Endothelial cell (in vitro differentiated cells): Measurements from ENCODE around the gene SLC19A1. TPM values are rescaled to one million over a fixed set of nuclear protein-coding genes. Genes with fewer than 3 reads are reported as not detected.

Source experiments
- DNase-seq: peaks from one replicate; pipeline ENCODE4 v3.0.0; 2021; ENCODE audit warnings: low spot score
- H3K27ac Mint-ChIP-seq: one replicate; pipeline ENCODE4 v1.8.0; 2021; ENCODE audit warnings: mixed read lengths, inconsistent platforms; ENCODE audit not compliant: unreplicated experiment
- H3K27me3 Mint-ChIP-seq: one replicate; pipeline ENCODE4 v1.8.0; 2021; ENCODE audit warnings: mild to moderate bottlenecking, moderate library complexity, mixed read lengths, inconsistent platforms; ENCODE audit not compliant: unreplicated experiment
- H3K36me3 Mint-ChIP-seq: one replicate; pipeline ENCODE4 v1.8.0; 2021; ENCODE audit warnings: mild to moderate bottlenecking, low read depth, mixed read lengths, inconsistent platforms; ENCODE audit not compliant: unreplicated experiment
- H3K4me1 Mint-ChIP-seq: one replicate; pipeline ENCODE4 v1.8.0; 2021; ENCODE audit warnings: mild to moderate bottlenecking, mixed read lengths, inconsistent platforms; ENCODE audit not compliant: unreplicated experiment
- H3K4me3 Mint-ChIP-seq: one replicate; pipeline ENCODE4 v1.8.0; 2021; ENCODE audit warnings: mild to moderate bottlenecking, mixed read lengths, inconsistent platforms; ENCODE audit not compliant: unreplicated experiment
- H3K9me3 Mint-ChIP-seq: one replicate; pipeline ENCODE4 v1.8.0; 2021; ENCODE audit warnings: mixed read lengths, inconsistent platforms; ENCODE audit not compliant: unreplicated experiment
- total RNA-seq: library from RNA; stranded (reverse); fragmentation: NEBNext Ultra II Directional; extraction: Animal tissue kit (Norgen Biotek cat#: 25700); gene quantifications from one replicate; pipeline ENCODE4 v1.2.1, GENCODE V29; 2021; ENCODE audit not compliant: unreplicated experiment
- TF ChIP-seq, protein P1 (sequence below): fragments of 200-600 bp; sonication (generic); IDR thresholded peaks from one replicate; pipeline ENCODE4 v1.5.0; 2021; ENCODE audit warnings: antibody characterized with exemption; ENCODE audit not compliant: unreplicated experiment

SLC19A1 gene
- total RNA-seq, 1 donor from 2014 or later = 27.1 TPM

DNA sequence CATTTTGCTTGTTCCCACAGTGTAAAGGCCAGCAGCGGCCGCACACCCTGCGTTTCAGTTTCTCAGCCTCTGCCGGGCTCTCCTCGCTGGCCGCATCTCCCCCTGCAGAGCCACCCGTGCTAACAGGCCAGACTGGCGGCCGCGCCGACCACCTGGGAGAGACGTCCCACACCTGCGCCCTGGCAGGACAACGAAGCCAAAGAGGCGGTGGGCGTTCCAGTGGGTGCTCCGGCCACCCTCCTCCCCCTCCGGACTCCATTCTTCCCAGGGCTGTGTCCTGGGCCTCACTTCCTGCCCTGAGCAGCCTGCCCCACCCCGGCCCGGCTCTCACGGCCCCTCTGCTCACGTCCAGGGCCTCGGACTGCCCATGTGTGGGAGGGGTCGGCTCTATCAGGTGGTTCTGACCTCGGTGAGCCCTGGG is 31.9 kb upstream of the SLC19A1 start:
- H3K4me1 Mint-ChIP-seq = peaks cover 2% of the 10 kb centered on the region
- TF ChIP-seq, protein P1, sequence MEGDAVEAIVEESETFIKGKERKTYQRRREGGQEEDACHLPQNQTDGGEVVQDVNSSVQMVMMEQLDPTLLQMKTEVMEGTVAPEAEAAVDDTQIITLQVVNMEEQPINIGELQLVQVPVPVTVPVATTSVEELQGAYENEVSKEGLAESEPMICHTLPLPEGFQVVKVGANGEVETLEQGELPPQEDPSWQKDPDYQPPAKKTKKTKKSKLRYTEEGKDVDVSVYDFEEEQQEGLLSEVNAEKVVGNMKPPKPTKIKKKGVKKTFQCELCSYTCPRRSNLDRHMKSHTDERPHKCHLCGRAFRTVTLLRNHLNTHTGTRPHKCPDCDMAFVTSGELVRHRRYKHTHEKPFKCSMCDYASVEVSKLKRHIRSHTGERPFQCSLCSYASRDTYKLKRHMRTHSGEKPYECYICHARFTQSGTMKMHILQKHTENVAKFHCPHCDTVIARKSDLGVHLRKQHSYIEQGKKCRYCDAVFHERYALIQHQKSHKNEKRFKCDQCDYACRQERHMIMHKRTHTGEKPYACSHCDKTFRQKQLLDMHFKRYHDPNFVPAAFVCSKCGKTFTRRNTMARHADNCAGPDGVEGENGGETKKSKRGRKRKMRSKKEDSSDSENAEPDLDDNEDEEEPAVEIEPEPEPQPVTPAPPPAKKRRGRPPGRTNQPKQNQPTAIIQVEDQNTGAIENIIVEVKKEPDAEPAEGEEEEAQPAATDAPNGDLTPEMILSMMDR = no peak

DNA sequence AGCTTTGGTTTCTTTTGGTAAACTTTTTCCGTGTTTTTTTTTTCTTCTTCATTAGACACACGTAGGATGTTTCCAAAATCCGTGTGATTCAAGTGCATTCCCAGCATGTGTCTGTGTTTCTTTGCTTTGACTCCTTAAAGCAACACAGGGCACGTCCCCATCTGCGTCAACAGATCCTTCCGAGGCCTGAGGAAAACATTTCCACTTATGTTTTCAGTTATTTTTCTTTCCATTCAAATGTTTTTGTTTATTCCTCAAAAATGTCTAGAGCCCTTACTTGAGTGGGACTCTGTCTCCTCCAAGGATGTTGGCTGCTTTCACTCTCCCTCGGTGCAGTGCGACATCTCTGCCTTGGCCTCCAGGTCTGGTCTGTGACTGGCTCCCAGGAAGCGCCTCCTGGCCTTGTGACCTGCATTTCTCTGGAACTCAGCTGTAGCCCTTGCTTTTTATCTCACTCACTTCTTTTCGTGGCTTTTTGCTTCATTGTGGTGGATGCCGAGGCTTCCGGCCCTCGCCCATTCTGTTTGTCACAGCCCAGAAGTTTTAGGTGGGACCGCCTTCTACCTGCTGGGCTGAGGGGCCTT is 31.3 kb upstream of the SLC19A1 start:
- no peak for DNase-seq
- H3K36me3 Mint-ChIP-seq = no peaks in the 10 kb centered on the region
- H3K9me3 Mint-ChIP-seq = no peaks in the 10 kb centered on the region
- no peak overlapping the region for H3K27ac Mint-ChIP-seq
- TF ChIP-seq, protein P1 = no peak
- H3K4me3 Mint-ChIP-seq = no peak overlapping the region
- H3K27me3 Mint-ChIP-seq = peaks cover 5% of the 10 kb centered on the region
- peaks cover 2% of the 10 kb centered on the region for H3K4me1 Mint-ChIP-seq

More for the DNA sequence above, 31.9 kb upstream of the SLC19A1 start:
- Mint-ChIP-seq H3K4me3 (no peak overlapping the region), H3K36me3 (no peaks in the 10 kb centered on the region), H3K27ac (no peak overlapping the region), H3K9me3 (no peaks in the 10 kb centered on the region), H3K27me3 (peaks cover 5% of the 10 kb centered on the region)
- no peak for DNase-seq

DNA sequence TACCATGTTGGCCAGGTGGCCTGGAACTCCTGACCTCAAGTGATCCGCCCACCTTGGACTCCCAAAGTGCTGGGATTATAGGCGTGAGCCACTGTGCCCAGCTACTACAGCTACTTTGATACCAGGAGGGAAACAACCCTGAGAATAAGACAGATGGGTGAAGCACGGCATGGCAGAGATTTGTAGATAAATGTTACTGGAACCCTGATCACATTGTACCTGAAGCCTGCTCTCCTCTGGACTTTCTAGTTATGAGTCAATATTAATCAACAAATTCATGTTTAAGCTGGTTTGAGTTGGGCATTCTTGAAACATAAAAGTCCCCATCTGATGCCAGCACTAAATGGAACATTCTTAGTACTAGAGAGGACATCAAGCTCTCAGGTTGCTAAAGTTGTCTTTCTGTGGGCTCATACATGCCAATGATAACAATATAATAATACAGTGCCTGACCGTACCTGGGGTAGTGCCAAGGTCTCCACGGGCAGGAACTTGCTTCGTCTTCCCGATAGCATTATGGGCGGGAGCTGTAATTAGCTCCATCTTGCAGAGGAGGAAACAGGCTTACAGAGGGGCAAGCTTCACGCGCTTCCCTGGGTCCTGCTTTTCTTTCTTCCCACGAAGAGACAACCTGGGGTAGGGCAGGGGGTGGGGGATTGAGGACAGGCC is 30.7 kb upstream of the SLC19A1 start:
- TF ChIP-seq, protein P1 = no peak
- Mint-ChIP-seq H3K36me3 (no peaks in the 10 kb centered on the region), H3K27ac (no peak overlapping the region), H3K27me3 (peaks cover 5% of the 10 kb centered on the region), H3K4me3 (no peak overlapping the region), H3K9me3 (no peaks in the 10 kb centered on the region), H3K4me1 (peaks cover 2% of the 10 kb centered on the region)
- no peak for DNase-seq

DNA sequence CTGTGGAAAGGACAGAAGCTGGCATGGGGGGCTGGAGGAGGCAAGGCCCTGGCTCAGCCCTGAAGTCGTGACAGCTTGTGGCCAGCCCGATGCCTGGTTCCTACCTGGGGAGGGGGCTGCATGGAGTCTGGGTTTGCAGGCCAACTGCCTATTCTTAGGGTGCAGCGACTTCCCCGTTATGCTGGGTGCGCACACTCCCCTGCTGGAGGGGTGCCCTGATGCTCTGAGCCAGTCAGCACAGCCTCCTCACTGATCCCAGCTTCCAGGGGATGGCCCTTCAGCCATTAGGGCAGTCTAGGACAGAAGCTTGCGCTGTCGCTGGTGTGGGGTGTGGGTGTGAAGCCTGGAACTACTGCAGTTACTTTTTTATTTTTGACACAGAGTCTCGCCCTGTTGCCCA is 30.0 kb upstream of the SLC19A1 start:
- Mint-ChIP-seq H3K36me3 (no peaks in the 10 kb centered on the region), H3K9me3 (no peaks in the 10 kb centered on the region), H3K4me3 (no peak overlapping the region), H3K4me1 (peaks cover 2% of the 10 kb centered on the region), H3K27ac (no peak overlapping the region), H3K27me3 (peaks cover 5% of the 10 kb centered on the region)
- TF ChIP-seq, protein P1 = no peak
- no peak for DNase-seq

DNA sequence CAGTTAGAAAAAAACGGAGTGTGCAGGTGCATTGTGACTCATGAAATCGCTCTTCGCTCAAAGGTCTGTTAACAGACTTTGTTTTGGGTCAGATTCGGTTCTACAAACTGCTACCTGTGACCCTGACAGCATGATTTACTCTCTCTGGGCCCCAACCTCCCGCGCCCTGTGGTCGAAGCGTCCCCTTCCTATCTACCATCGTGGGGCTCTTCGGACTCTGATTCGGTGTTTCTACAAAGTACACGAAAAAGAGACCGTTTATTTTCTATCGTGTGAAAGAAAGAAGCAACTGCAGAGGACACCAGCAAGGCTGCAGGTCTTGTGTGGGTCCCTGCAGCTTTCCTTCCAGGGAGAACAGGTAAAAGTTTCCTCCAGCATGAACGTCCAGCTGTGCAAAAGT is 29.4 kb upstream of the SLC19A1 start:
- Mint-ChIP-seq H3K4me1 (peaks cover 2% of the 10 kb centered on the region), H3K36me3 (no peaks in the 10 kb centered on the region), H3K4me3 (no peak overlapping the region), H3K9me3 (no peaks in the 10 kb centered on the region), H3K27me3 (peaks cover 5% of the 10 kb centered on the region), H3K27ac (no peak overlapping the region)
- TF ChIP-seq, protein P1 = no peak
- DNase-seq = no peak
